Mammary epithelial cell (primary cell): ENCODE results near the gene DENND6B.

Experiments
- CTCF ChIP-seq, 2 donors: IDR thresholded peaks in 1 of 2; conservative IDR thresholded peaks in 1 of 2; 2 replicates each; pipeline ENCODE4 v1.5.1; 2011 to 2012; ENCODE audit warnings: inconsistent platforms in 2 of 2, low read length in 2 of 2, mild to moderate bottlenecking in 2 of 2, control low read depth in 1 of 2, low read depth in 1 of 2; ENCODE audit not compliant: insufficient read depth in 1 of 2; ENCODE audit errors: extremely low read depth in 1 of 2
- EZH2 ChIP-seq: IDR thresholded peaks from 2 replicates; pipeline ENCODE4 v1.6.1; 2012; ENCODE audit warnings: low read length, inconsistent platforms, borderline replicate concordance

DNA sequence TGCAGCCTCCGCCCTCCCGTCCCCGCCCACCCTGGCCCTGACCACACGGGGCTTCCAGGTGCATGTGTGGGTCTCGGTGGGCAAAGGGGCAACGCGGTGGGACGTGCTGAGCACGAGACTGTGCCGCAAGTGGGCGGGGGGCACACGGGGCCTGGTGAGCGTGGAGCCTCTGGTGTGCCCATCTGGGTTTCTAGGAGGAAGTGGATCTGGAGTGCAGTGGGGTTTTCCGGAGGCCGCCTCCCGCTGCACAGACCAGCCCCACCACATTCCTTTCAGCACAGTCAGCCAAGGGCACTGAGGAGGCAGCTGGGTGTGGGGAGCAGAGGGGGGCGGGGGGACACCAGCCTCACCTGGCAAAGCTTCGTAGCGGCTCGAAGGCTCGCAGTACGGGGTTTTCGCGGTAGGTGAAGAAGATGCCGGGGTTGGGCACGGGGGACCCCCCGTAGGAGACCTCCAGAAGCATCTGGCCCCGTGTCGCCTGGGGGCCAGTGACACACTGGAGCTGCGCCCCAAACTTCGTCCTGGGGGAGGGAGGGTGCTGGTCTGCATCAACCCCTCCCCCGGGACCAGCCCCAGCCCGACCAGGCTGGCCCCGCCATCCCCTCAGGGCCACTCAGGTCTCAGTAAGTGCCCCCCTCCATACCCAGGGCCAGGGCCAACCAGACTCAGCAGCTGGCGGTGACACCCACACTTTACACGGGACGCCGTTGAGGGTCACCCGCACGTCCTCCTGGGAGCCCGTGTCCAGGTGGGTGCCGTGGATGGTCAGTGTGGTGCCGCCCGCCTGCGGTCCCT lies 44.3 kb downstream of the DENND6B start:
- no peak for TF ChIP-seq CTCF (conservative IDR thresholded peaks at IDR 0.05 in 1 of 2, IDR thresholded peaks at IDR 0.05 in 1 of 2; ENCODE audit: extremely low read depth in 1 of 2, insufficient read depth in 1 of 2, low read depth in 1 of 2, low read length in 2 of 2)
- no peak for TF ChIP-seq EZH2
